Upper lobe of left lung (tissue), 6 donors: ENCODE data around the gene ZCCHC3. TPM values are rescaled to one million over a fixed set of nuclear protein-coding genes. Genes with fewer than 3 reads are reported as not detected.
A peak's percentile ranks its signal among the peaks of the same experiment; 100 is the strongest.

Source experiments
- ATAC-seq, 2 donors: fragments of 200-7000 bp; cut with Tn5 transposase; one replicate each; pipeline ENCODE4 v1.9.1; 2022; ENCODE audit warnings: mild to moderate bottlenecking in 2 of 2, moderate library complexity in 2 of 2; ENCODE audit not compliant: low FRiP score in 2 of 2
- DNase-seq, 2 donors: peaks; one replicate each; pipeline ENCODE4 v3.0.0-alpha.2; 2019 to 2020
- H3K27ac ChIP-seq, 4 donors: fragments of 200-600 bp; sonication (generic); one replicate each; pipeline ENCODE4 v1.5.1; 2016 to 2019
- H3K27me3 ChIP-seq, 4 donors: fragments of 200-600 bp; sonication (generic); one replicate each; pipeline ENCODE4 v1.5.1; 2017 to 2019
- H3K36me3 ChIP-seq, 4 donors: fragments of 200-600 bp; sonication (generic); one replicate each; pipeline ENCODE4 v1.5.1; 2016 to 2019
- H3K4me1 ChIP-seq, 4 donors: fragments of 200-600 bp; sonication (generic); one replicate each; pipeline ENCODE4 v1.5.1; 2018 to 2019
- H3K4me3 ChIP-seq, 4 donors: fragments of 200-600 bp; sonication (generic); one replicate each; pipeline ENCODE4 v1.5.1; 2017 to 2019; ENCODE audit warnings: mild to moderate bottlenecking in 2 of 4, moderate library complexity in 1 of 4
- H3K9me3 ChIP-seq, 4 donors: fragments of 200-600 bp; sonication (generic); one replicate each; pipeline ENCODE4 v1.5.1; 2018 to 2019
- CTCF ChIP-seq, 6 experiments: fragments of 450-650 bp in 4 of 6; fragments of 200-600 bp in 2 of 6; sonication (generic) in 2 of 6; IDR thresholded peaks; one replicate each; pipeline ENCODE4 v1.5.1; 2016 to 2019; ENCODE audit warnings: antibody characterized with exemption in 6 of 6
- EP300 ChIP-seq, 4 donors: sonication (generic); formaldehyde crosslinking; IDR thresholded peaks; one replicate each; pipeline ENCODE4 v1.5.1; 2017; ENCODE audit warnings: antibody characterized with exemption in 4 of 4, control low read depth in 2 of 4
- POLR2A ChIP-seq, 4 donors: fragments of 450-650 bp; IDR thresholded peaks; one replicate each; pipeline ENCODE4 v1.5.1; 2016 to 2017; ENCODE audit warnings: antibody characterized with exemption in 4 of 4, mild to moderate bottlenecking in 2 of 4
- POLR2AphosphoS5 ChIP-seq, 2 donors: sonication (generic); formaldehyde crosslinking; IDR thresholded peaks; one replicate each; pipeline ENCODE4 v1.5.1; 2017; ENCODE audit warnings: antibody characterized with exemption in 2 of 2
- WGBS, 2 donors: methylation state at CpG; one replicate each; pipeline ENCODE4 v1.1.5; 2017 to 2018; 5-methylcytosine and 5-hydroxymethylcytosine counted together
- total RNA-seq, 6 donors: library from RNA; depleted of rRNA in 4 of 6; stranded (reverse); fragments of >200 nt in 4 of 6; gene quantifications; one replicate each; pipeline versions ENCODE4 v1.1.0 to v1.2.1, GENCODE V29; 2016 to 2021
- donor health status: DM: no; HTN: no; CAD: no; lungs with moderate emphysema.
- donor health status: DM: no; HTN: yes; CAD: no; lungs with severe emphysema.

The ZCCHC3 gene
- total RNA-seq, 6 donors from 2014 or later: 14.2 to 18.5 (median 17.3) TPM

DNA sequence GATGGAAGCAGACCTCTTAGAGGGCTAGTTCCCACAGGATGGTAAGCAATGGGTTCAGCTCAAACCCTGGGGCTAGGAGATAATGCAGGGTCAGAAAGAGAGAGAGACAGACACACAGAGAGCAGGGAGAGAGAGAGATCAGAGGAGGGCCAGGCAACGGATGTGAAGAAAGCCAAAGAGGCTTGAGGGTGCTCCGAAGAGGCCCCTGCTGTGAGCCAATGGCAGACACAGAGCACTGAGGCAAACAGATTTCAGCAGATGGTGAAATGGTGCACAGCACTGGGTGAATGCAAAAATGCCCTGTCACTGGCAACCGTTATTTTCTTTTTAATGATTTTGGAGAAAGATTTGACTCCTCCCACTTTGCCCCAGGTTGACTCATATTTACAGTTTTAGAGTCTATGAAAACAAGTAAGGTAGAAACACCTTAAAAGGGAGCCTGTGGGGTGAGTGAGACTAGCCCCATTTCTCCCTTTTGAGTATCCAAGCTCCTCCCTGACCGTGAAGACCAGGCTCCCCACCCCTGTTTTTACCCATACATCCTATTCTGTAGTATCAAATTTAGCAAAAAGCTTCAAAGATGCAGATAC lies 39.0 kb upstream of the ZCCHC3 start:
- DNase-seq: no peak
- ATAC-seq: no peak
- TF ChIP-seq CTCF (IDR thresholded peaks at IDR 0.05): no peak
- WGBS, 2 donors: 52 to 56% methylated on average over 4 of the region's 4 CpGs
- H3K27me3 ChIP-seq: no peaks in the 10 kb centered on the region
- H3K9me3 ChIP-seq: no peaks in the 10 kb centered on the region
- H3K27ac ChIP-seq: no peak overlapping the region
- no peaks in the 10 kb centered on the region for H3K36me3 ChIP-seq
- H3K4me3 ChIP-seq: no peak overlapping the region
- no peaks in the 10 kb centered on the region for H3K4me1 ChIP-seq

GRCh38 chr20:258963-259362 lies 38.4 kb upstream of the ZCCHC3 start:
- no peak for ATAC-seq
- WGBS, 2 donors: 47 to 53% methylated on average over 8 of the region's 8 CpGs
- no peak overlapping the region for H3K27ac ChIP-seq
- no peaks in the 10 kb centered on the region for H3K27me3 ChIP-seq
- no peaks in the 10 kb centered on the region for H3K9me3 ChIP-seq
- no peaks in the 10 kb centered on the region for H3K36me3 ChIP-seq
- TF ChIP-seq CTCF (IDR thresholded peaks at IDR 0.05) (peak in 1 of 6 experiments; percentile 13), POLR2A (IDR thresholded peaks at IDR 0.05) (no peak)
- DNase-seq: no peak
- H3K4me3 ChIP-seq: no peak overlapping the region
- no peaks in the 10 kb centered on the region for H3K4me1 ChIP-seq

DNA sequence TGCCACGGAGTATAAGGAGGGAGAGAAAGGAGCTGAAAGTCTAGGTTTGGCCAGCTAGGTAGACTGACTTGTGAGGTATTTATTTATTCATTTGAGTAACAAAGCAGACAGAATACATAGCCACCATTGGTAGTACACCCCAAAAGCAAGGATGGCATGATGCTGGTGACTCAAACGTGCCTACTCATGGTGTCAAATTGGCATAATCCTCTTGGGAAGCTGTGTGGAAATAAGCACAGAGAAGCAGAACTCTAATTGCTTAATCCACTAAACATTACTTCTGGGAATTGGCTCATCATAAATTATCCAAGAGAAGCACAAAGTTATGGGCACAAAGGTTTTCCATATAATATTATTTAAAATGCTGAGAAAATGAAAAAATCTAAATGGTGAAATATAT lies 37.4 kb upstream of the ZCCHC3 start:
- H3K4me3 ChIP-seq: no peak overlapping the region
- no peak overlapping the region for H3K27ac ChIP-seq
- DNase-seq: no peak
- TF ChIP-seq POLR2AphosphoS5 (IDR thresholded peaks at IDR 0.05): no peak
- TF ChIP-seq POLR2A (IDR thresholded peaks at IDR 0.05): no peak
- no peak for TF ChIP-seq EP300 (IDR thresholded peaks at IDR 0.05)
- no peak for TF ChIP-seq CTCF (IDR thresholded peaks at IDR 0.05)
- H3K9me3 ChIP-seq: no peaks in the 10 kb centered on the region
- WGBS, 2 donors: 72 to 73% methylated on average over 2 of the region's 2 CpGs
- no peaks in the 10 kb centered on the region for H3K36me3 ChIP-seq
- no peaks in the 10 kb centered on the region for H3K4me1 ChIP-seq
- H3K27me3 ChIP-seq: no peaks in the 10 kb centered on the region
- no peak for ATAC-seq

- ATAC-seq (no peak), DNase-seq (peak in 1 of 2 donors; percentile 43)
- Histone ChIP-seq H3K27ac (no peak overlapping the region), H3K9me3 (no peaks in the 10 kb centered on the region), H3K27me3 (no peaks in the 10 kb centered on the region), H3K4me1 (peaks cover 0 to 13% (median 8%) of the 10 kb centered on the region in 4 donors), H3K4me3 (no peak overlapping the region), H3K36me3 (no peaks in the 10 kb centered on the region)
- TF ChIP-seq POLR2AphosphoS5 (IDR thresholded peaks at IDR 0.05) (no peak), POLR2A (IDR thresholded peaks at IDR 0.05) (no peak), EP300 (IDR thresholded peaks at IDR 0.05) (no peak), CTCF (IDR thresholded peaks at IDR 0.05) (no peak)
- 90 to 94% methylated on average over 6 to 12 of the region's 13 CpGs for WGBS, 2 donors
Measured at GRCh38 chr20:263701-264100, 33.7 kb upstream of the ZCCHC3 start.
